Measurements from ENCODE around the gene TSPAN12.
A peak's percentile ranks its signal among the peaks of the same experiment; 100 is the strongest.

TSPAN12 gene

GRCh38 chr7:120874722-120875121 is 16.8 kb upstream of the TSPAN12 start (continued):
- TF ChIP-seq ZBTB21 (tag by site-specific recombination; IDR thresholded peaks at IDR 0.05) (no peak), ZNF354C (tag by site-specific recombination; IDR thresholded peaks at IDR 0.05; ENCODE audit: borderline replicate concordance, low read depth) (no peak), KLF16 (tag by site-specific recombination; IDR thresholded peaks at IDR 0.05) (no peak), SP2 (tag by site-specific recombination; IDR thresholded peaks at IDR 0.05) (no peak), OVOL3 (tag by site-specific recombination; IDR thresholded peaks at IDR 0.05) (no peak), ZNF239 (tag by site-specific recombination; IDR thresholded peaks at IDR 0.05) (no peak), ZNF623 (tag by site-specific recombination; IDR thresholded peaks at IDR 0.05) (no peak), FEZF1 (tag by site-specific recombination; IDR thresholded peaks at IDR 0.05) (no peak)

- H3K4me3 ChIP-seq (ENCODE audit: low read depth, low read length) = no peak overlapping the region
- H3K4me1 ChIP-seq (ENCODE audit: control insufficient read depth, insufficient read depth, low read length) = peaks cover 4% of the 10 kb centered on the region; the same call in 1 of the 2 replicates
- no peaks in the 10 kb centered on the region for H3K9me3 ChIP-seq (ENCODE audit: control insufficient read depth, insufficient read depth, low read depth, low read length)
- H3K27ac ChIP-seq (ENCODE audit: extremely low read depth, low read depth, low read length) = no peak overlapping the region
- TF ChIP-seq ZNF366 (tag by site-specific recombination; conservative IDR thresholded peaks at IDR 0.05) (peak; percentile 38; the same call in 1 of the 2 replicates), ZNF501 (tag by site-specific recombination; IDR thresholded peaks at IDR 0.05) (no peak), ZNF596 (tag by site-specific recombination; IDR thresholded peaks at IDR 0.05) (no peak), PRDM1 (tag by site-specific recombination; IDR thresholded peaks at IDR 0.05) (peak; percentile 94)
- H3K36me3 ChIP-seq (ENCODE audit: control insufficient read depth in 2 of 2, insufficient read depth in 1 of 2, low read length in 2 of 2) = no peaks in the 10 kb centered on the region
- POLR2A ChIA-PET = no interaction called here
- CTCF ChIA-PET = no interaction called here
These were observed 16.1 kb upstream of the TSPAN12 start for GRCh38 chr7:120874016-120874415.

- Histone ChIP-seq H3K27ac (ENCODE audit: extremely low read depth, low read depth, low read length) (no peak overlapping the region), H3K4me3 (ENCODE audit: low read depth, low read length) (no peak overlapping the region), H3K36me3 (ENCODE audit: control insufficient read depth in 2 of 2, insufficient read depth in 1 of 2, low read length in 2 of 2) (no peaks in the 10 kb centered on the region), H3K9me3 (ENCODE audit: control insufficient read depth, insufficient read depth, low read depth, low read length) (no peaks in the 10 kb centered on the region), H3K4me1 (ENCODE audit: control insufficient read depth, insufficient read depth, low read length) (peaks cover 4% of the 10 kb centered on the region; the same call in 1 of the 2 replicates)
- POLR2A ChIA-PET = no interaction called here
- CTCF ChIA-PET = no interaction called here
- TF ChIP-seq PATZ1 (tag by site-specific recombination; IDR thresholded peaks at IDR 0.05) (no peak), HOXC10 (CRISPR knock-in tag; IDR thresholded peaks at IDR 0.05) (no peak), OVOL3 (tag by site-specific recombination; IDR thresholded peaks at IDR 0.05) (no peak), ZNF580 (tag by site-specific recombination; IDR thresholded peaks at IDR 0.05) (no peak), ZNF521 (tag by site-specific recombination; IDR thresholded peaks at IDR 0.05) (no peak), ZSCAN16 (tag by site-specific recombination; IDR thresholded peaks at IDR 0.05) (no peak)
These were observed 15.5 kb upstream of the TSPAN12 start for GRCh38 chr7:120873401-120873800.

- no peak overlapping the region for H3K27ac ChIP-seq (ENCODE audit: extremely low read depth, low read depth, low read length)
- H3K4me1 ChIP-seq (ENCODE audit: control insufficient read depth, insufficient read depth, low read length) = peaks cover 4% of the 10 kb centered on the region; the same call in 1 of the 2 replicates
- ChIA-PET CTCF (no interaction called here), POLR2A (no interaction called here)
- no peak for TF ChIP-seq ZSCAN30 (tag by site-specific recombination; IDR thresholded peaks at IDR 0.05)
- TF ChIP-seq ZNF112 (tag by site-specific recombination; IDR thresholded peaks at IDR 0.05) = no peak
- no peak for TF ChIP-seq RBAK (tag by site-specific recombination; IDR thresholded peaks at IDR 0.05)
- no peak for TF ChIP-seq FEZF1 (tag by site-specific recombination; IDR thresholded peaks at IDR 0.05)
- no peaks in the 10 kb centered on the region for H3K36me3 ChIP-seq (ENCODE audit: control insufficient read depth in 2 of 2, insufficient read depth in 1 of 2, low read length in 2 of 2)
- no peak overlapping the region for H3K4me3 ChIP-seq (ENCODE audit: low read depth, low read length)
- H3K9me3 ChIP-seq (ENCODE audit: control insufficient read depth, insufficient read depth, low read depth, low read length) = no peaks in the 10 kb centered on the region
These were observed 11.8 kb upstream of the TSPAN12 start for GRCh38 chr7:120869700-120870099.

Measured in HEK293 (cell line).